ENCODE results near the gene SAFB. TPM values are rescaled to one million over a fixed set of nuclear protein-coding genes. Genes with fewer than 3 reads are reported as not detected.

SAFB gene
- total and polyA plus RNA-seq, 3 donors from 2014 or later: 83.2 to 220 (median 202) TPM

- Histone ChIP-seq H3K9me3 (no peaks in the 10 kb centered on the region), H3K4me3 (no peak overlapping the region), H3K27ac (no peak overlapping the region), H3K4me1 (no peaks in the 10 kb centered on the region), H3K36me3 (ENCODE audit: low read depth, missing control alignments) (no peaks in the 10 kb centered on the region), H3K27me3 (no peaks in the 10 kb centered on the region)
- no peak for DNase-seq
- TF ChIP-seq POLR2A (IDR thresholded peaks at IDR 0.05): no peak
- TF ChIP-seq CTCF (IDR thresholded peaks at IDR 0.05): no peak
- WGBS, 2 donors: 89 to 92% methylated on average over 4 of the region's 4 CpGs
- intact Hi-C loops (cut with DNase I; ENCODE audit: low total_unique reads): no loop called here
These were observed 23.8 kb downstream of the SAFB start for GRCh38 chr19:5646703-5647102.

GRCh38 chr19:5648464-5648863 lies 25.6 kb downstream of the SAFB start:
- no peak for DNase-seq
- Histone ChIP-seq H3K4me3 (no peak overlapping the region), H3K27me3 (no peaks in the 10 kb centered on the region), H3K9me3 (no peaks in the 10 kb centered on the region), H3K4me1 (no peaks in the 10 kb centered on the region), H3K36me3 (ENCODE audit: low read depth, missing control alignments) (no peaks in the 10 kb centered on the region), H3K27ac (no peak overlapping the region)
- intact Hi-C loops (cut with DNase I; ENCODE audit: low total_unique reads): no loop called here
- whole genome bisulfite sequencing, 2 donors: 80 to 95% methylated on average over 11 of the region's 11 CpGs
- TF ChIP-seq POLR2A (IDR thresholded peaks at IDR 0.05): no peak

- H3K4me1 ChIP-seq: no peaks in the 10 kb centered on the region
- peaks cover 3% of the 10 kb centered on the region for H3K36me3 ChIP-seq (ENCODE audit: low read depth, missing control alignments)
- no peaks in the 10 kb centered on the region for H3K27me3 ChIP-seq
- no peak for TF ChIP-seq CTCF (IDR thresholded peaks at IDR 0.05)
- TF ChIP-seq POLR2A (IDR thresholded peaks at IDR 0.05): no peak
- whole genome bisulfite sequencing, 2 donors: 97 to 100% methylated on average over 3 to 5 of the region's 5 CpGs
- DNase-seq: no peak
- intact Hi-C loops (cut with DNase I; ENCODE audit: low total_unique reads): no loop called here
- H3K9me3 ChIP-seq: no peaks in the 10 kb centered on the region
- H3K4me3 ChIP-seq: no peak overlapping the region
- no peak overlapping the region for H3K27ac ChIP-seq
These were observed 28.5 kb downstream of the SAFB start for GRCh38 chr19:5651361-5651760.

GRCh38 chr19:5652261-5652660 lies 29.4 kb downstream of the SAFB start:
- no peak overlapping the region for H3K4me3 ChIP-seq
- peaks cover 3% of the 10 kb centered on the region for H3K36me3 ChIP-seq (ENCODE audit: low read depth, missing control alignments)
- H3K27ac ChIP-seq: no peak overlapping the region
- WGBS, 2 donors: 87 to 88% methylated on average over 6 to 10 of the region's 10 CpGs
- TF ChIP-seq CTCF (IDR thresholded peaks at IDR 0.05) (no peak), POLR2A (IDR thresholded peaks at IDR 0.05) (no peak)
- no peaks in the 10 kb centered on the region for H3K9me3 ChIP-seq
- H3K27me3 ChIP-seq: no peaks in the 10 kb centered on the region
- H3K4me1 ChIP-seq: no peaks in the 10 kb centered on the region
- no peak for DNase-seq
- intact Hi-C loops (cut with DNase I; ENCODE audit: low total_unique reads): no loop called here

- TF ChIP-seq POLR2A (IDR thresholded peaks at IDR 0.05) (no peak), CTCF (IDR thresholded peaks at IDR 0.05) (no peak)
- H3K9me3 ChIP-seq: no peaks in the 10 kb centered on the region
- intact Hi-C loops (cut with DNase I; ENCODE audit: low total_unique reads): no loop called here
- H3K36me3 ChIP-seq (ENCODE audit: low read depth, missing control alignments): peaks cover 3% of the 10 kb centered on the region
- no peaks in the 10 kb centered on the region for H3K4me1 ChIP-seq
- DNase-seq: no peak
- H3K27me3 ChIP-seq: no peaks in the 10 kb centered on the region
- WGBS, 2 donors: 88 to 95% methylated on average over 5 of the region's 5 CpGs
- no peak overlapping the region for H3K27ac ChIP-seq
- no peak overlapping the region for H3K4me3 ChIP-seq
These were observed 32.0 kb downstream of the SAFB start for GRCh38 chr19:5654931-5655330.

Data from testis (tissue), 3 donors.